ENCODE measurements around the gene GLYAT.

GLYAT gene

GRCh38 chr11:58659910-58660570 is 71.7 kb downstream of the GLYAT start:
- Histone ChIP-seq H3K27ac (ENCODE audit: extremely low read depth, low read depth, low read length) (no peak overlapping the region), H3K9me3 (ENCODE audit: control insufficient read depth, insufficient read depth, low read depth, low read length) (no peaks in the 10 kb centered on the region), H3K4me1 (ENCODE audit: control insufficient read depth, insufficient read depth, low read length) (no peaks in the 10 kb centered on the region), H3K4me3 (ENCODE audit: low read depth, low read length) (no peak overlapping the region), H3K36me3 (ENCODE audit: control insufficient read depth in 2 of 2, insufficient read depth in 1 of 2, low read length in 2 of 2) (no peaks in the 10 kb centered on the region)
- POLR2A ChIA-PET: no interaction called here
- CTCF ChIA-PET: interaction anchor here (0.6 to 1.0 kb wide), 2 partner anchors 16 to 235 kb away, joined by 3 read pairs; no protein-coding TSS in a partner anchor
- no peak for TF ChIP-seq ZNF394 (tag by site-specific recombination; IDR thresholded peaks at IDR 0.05; ENCODE audit: borderline replicate concordance)
- no peak for TF ChIP-seq BCL6B (tag by site-specific recombination; IDR thresholded peaks at IDR 0.05)
- TF ChIP-seq IKZF3 (tag by site-specific recombination; IDR thresholded peaks at IDR 0.05): no peak
- no peak for TF ChIP-seq ZNF175 (tag by site-specific recombination; IDR thresholded peaks at IDR 0.05)
- no peak for TF ChIP-seq ZNF335 (tag by site-specific recombination; conservative IDR thresholded peaks at IDR 0.05)
- TF ChIP-seq ZNF48 (tag by site-specific recombination; IDR thresholded peaks at IDR 0.05): no peak
- TF ChIP-seq ZFP69B (tag by site-specific recombination; IDR thresholded peaks at IDR 0.05): no peak
- TF ChIP-seq ZNF677 (tag by site-specific recombination; IDR thresholded peaks at IDR 0.05): no peak
- TF ChIP-seq ZNF449 (tag by site-specific recombination; IDR thresholded peaks at IDR 0.05): no peak

GRCh38 chr11:58659404-58659803 is 72.3 kb downstream of the GLYAT start:
- Histone ChIP-seq H3K9me3 (ENCODE audit: control insufficient read depth, insufficient read depth, low read depth, low read length) (no peaks in the 10 kb centered on the region), H3K27ac (ENCODE audit: extremely low read depth, low read depth, low read length) (no peak overlapping the region), H3K36me3 (ENCODE audit: control insufficient read depth in 2 of 2, insufficient read depth in 1 of 2, low read length in 2 of 2) (no peaks in the 10 kb centered on the region), H3K4me1 (ENCODE audit: control insufficient read depth, insufficient read depth, low read length) (no peaks in the 10 kb centered on the region), H3K4me3 (ENCODE audit: low read depth, low read length) (no peak overlapping the region)
- no peak for TF ChIP-seq ZNF211 (tag by site-specific recombination; IDR thresholded peaks at IDR 0.05; ENCODE audit: low read depth)
- no peak for TF ChIP-seq KLF16 (tag by site-specific recombination; IDR thresholded peaks at IDR 0.05)
- no peak for TF ChIP-seq ZNF404 (tag by site-specific recombination; IDR thresholded peaks at IDR 0.05)
- no peak for TF ChIP-seq ZIC2 (tag by site-specific recombination; IDR thresholded peaks at IDR 0.05)
- TF ChIP-seq ZNF18 (tag by site-specific recombination; IDR thresholded peaks at IDR 0.05): no peak
- CTCF ChIA-PET: interaction anchor here (0.7 to 1.4 kb wide), 3 partner anchors 10 to 129 kb away, joined by 3 to 4 read pairs (median 3); no protein-coding TSS in a partner anchor
- POLR2A ChIA-PET: no interaction called here
